H9 (cell line): Measurements from ENCODE around the gene ELFN2. TPM values are rescaled to one million over a fixed set of nuclear protein-coding genes. Genes with fewer than 3 reads are reported as not detected.

Source experiments
- DNase-seq: peaks from one replicate; pipeline ENCODE4 v3.0.0-alpha.2; 2017
- H2AFZ ChIP-seq: one replicate; pipeline ENCODE4 v1.6.1; 2013; ENCODE audit warnings: mild to moderate bottlenecking, low read length, control low read depth, moderate library complexity
- H2AK5ac ChIP-seq: 2 replicates; pipeline ENCODE4 v1.6.1; 2013; ENCODE audit warnings: low read length, control low read depth, mixed read lengths; ENCODE audit not compliant: insufficient read length
- H2BK120ac ChIP-seq: one replicate; pipeline ENCODE4 v1.6.1; 2013; ENCODE audit warnings: low read depth, mild to moderate bottlenecking, low read length, control low read depth, inconsistent platforms; ENCODE audit not compliant: poor library complexity, severe bottlenecking
- H2BK12ac ChIP-seq: 2 replicates; pipeline ENCODE4 v1.6.1; 2013; ENCODE audit warnings: low read length, control low read depth, mixed read lengths, low read depth; ENCODE audit not compliant: insufficient read length
- H2BK15ac ChIP-seq: 2 replicates; pipeline ENCODE4 v1.6.1; 2013; ENCODE audit warnings: low read depth, low read length, control low read depth
- H2BK20ac ChIP-seq: one replicate; pipeline ENCODE4 v1.6.1; 2013; ENCODE audit warnings: low read depth, mild to moderate bottlenecking, low read length, control low read depth, inconsistent platforms; ENCODE audit not compliant: poor library complexity, severe bottlenecking
- H2BK5ac ChIP-seq: 2 replicates; pipeline ENCODE4 v1.6.1; 2013; ENCODE audit warnings: low read length, control low read depth, mixed read lengths; ENCODE audit not compliant: insufficient read length
- H3K14ac ChIP-seq: 2 replicates; pipeline ENCODE4 v1.6.1; 2013; ENCODE audit warnings: low read length, control low read depth; ENCODE audit not compliant: insufficient read depth
- H3K18ac ChIP-seq: 2 replicates; pipeline ENCODE4 v1.6.1; 2013; ENCODE audit warnings: low read depth, mild to moderate bottlenecking, mixed read lengths, low read length, control low read depth; ENCODE audit not compliant: insufficient read length
- H3K23ac ChIP-seq: 2 replicates; pipeline ENCODE4 v1.6.1; 2013; ENCODE audit warnings: low read length, control low read depth, mixed read lengths, low read depth; ENCODE audit not compliant: insufficient read length
- H3K23me2 ChIP-seq: 2 replicates; pipeline ENCODE4 v1.6.1; 2013; ENCODE audit warnings: low read depth, mild to moderate bottlenecking, mixed read lengths, low read length, control low read depth; ENCODE audit not compliant: insufficient read length, poor library complexity, severe bottlenecking
- H3K27ac ChIP-seq: 2 replicates; pipeline ENCODE4 v1.5.1; 2013; ENCODE audit warnings: low read length, control low read depth, mixed read lengths, low read depth; ENCODE audit not compliant: insufficient read length
- H3K27me3 ChIP-seq: 2 replicates; pipeline ENCODE4 v1.6.1; 2013; ENCODE audit warnings: low read length, control low read depth, inconsistent platforms; ENCODE audit not compliant: insufficient read depth
- H3K4ac ChIP-seq: 2 replicates; pipeline ENCODE4 v1.6.1; 2013; ENCODE audit warnings: low read depth, mild to moderate bottlenecking, control low read depth, inconsistent platforms, low read length, moderate library complexity
- H3K4me1 ChIP-seq: 2 replicates; pipeline ENCODE4 v1.6.1; 2013; ENCODE audit warnings: low read length, control low read depth, inconsistent platforms; ENCODE audit not compliant: insufficient read depth
- H3K4me2 ChIP-seq: 2 replicates; pipeline ENCODE4 v1.6.1; 2013; ENCODE audit warnings: low read length, control low read depth, mixed read lengths; ENCODE audit not compliant: insufficient read length, insufficient read depth
- H3K56ac ChIP-seq: 2 replicates; pipeline ENCODE4 v1.6.1; 2013; ENCODE audit warnings: low read depth, mild to moderate bottlenecking, mixed read lengths, low read length, control low read depth; ENCODE audit not compliant: insufficient read length
- H3K79me1 ChIP-seq: 2 replicates; pipeline ENCODE4 v1.6.1; 2013; ENCODE audit warnings: low read depth, mild to moderate bottlenecking, moderate library complexity, low read length, control low read depth, inconsistent platforms; ENCODE audit not compliant: insufficient read depth, poor library complexity, severe bottlenecking
- H3K79me2 ChIP-seq: 2 replicates; pipeline ENCODE4 v1.6.1; 2013; ENCODE audit warnings: low read length, control low read depth, inconsistent platforms; ENCODE audit not compliant: insufficient read depth
- H3K9ac ChIP-seq: 2 replicates; pipeline ENCODE4 v1.6.1; 2013; ENCODE audit warnings: low read length, control low read depth, mixed read lengths; ENCODE audit not compliant: insufficient read length; ENCODE audit errors: extremely low read depth
- H3K9me3 ChIP-seq: one replicate; pipeline ENCODE4 v1.6.1; 2013; ENCODE audit warnings: low read depth, low read length, inconsistent platforms; ENCODE audit not compliant: control insufficient read depth
- H3T11ph ChIP-seq: one replicate; pipeline ENCODE4 v1.6.1; 2013; ENCODE audit warnings: mild to moderate bottlenecking, low read length, control low read depth, inconsistent platforms
- H4K20me1 ChIP-seq: one replicate; pipeline ENCODE4 v1.6.1; 2013; ENCODE audit not compliant: control insufficient read depth, insufficient read length, insufficient read depth
- H4K5ac ChIP-seq: 2 replicates; pipeline ENCODE4 v1.6.1; 2013; ENCODE audit warnings: low read depth, mild to moderate bottlenecking, mixed read lengths, low read length, control low read depth; ENCODE audit not compliant: insufficient read length
- H4K8ac ChIP-seq: replicated peaks from 2 replicates; pipeline ENCODE4 v1.6.1; 2013; ENCODE audit warnings: low read length, control low read depth, mixed read lengths, low read depth; ENCODE audit not compliant: insufficient read length
- H4K91ac ChIP-seq: 2 replicates; pipeline ENCODE4 v1.6.1; 2013; ENCODE audit warnings: low read depth, mild to moderate bottlenecking, moderate library complexity, mixed read lengths, low read length, control low read depth; ENCODE audit not compliant: insufficient read length
- H3K27ac Mint-ChIP-seq, 3 experiments: 2 replicates in 2 of 3; 3 replicates in 1 of 3; pipeline ENCODE4 v1.8.0; 2020 to 2021; ENCODE audit warnings: mixed read lengths in 3 of 3, mild to moderate bottlenecking in 1 of 3, moderate library complexity in 1 of 3
- H3K27me3 Mint-ChIP-seq: 2 replicates; pipeline ENCODE4 v1.8.0; 2021; ENCODE audit warnings: low read depth, mild to moderate bottlenecking, moderate library complexity, mixed read lengths
- H3K36me3 Mint-ChIP-seq, 3 experiments: 2 replicates in 2 of 3; 3 replicates in 1 of 3; pipeline ENCODE4 v1.8.0; 2020 to 2021; ENCODE audit warnings: low read depth in 3 of 3, mixed read lengths in 3 of 3; ENCODE audit not compliant: insufficient read depth in 1 of 3
- H3K4me1 Mint-ChIP-seq, 2 experiments: 2 replicates each; pipeline ENCODE4 v1.8.0; 2020; ENCODE audit warnings: mixed read lengths in 2 of 2
- H3K4me3 Mint-ChIP-seq, 2 experiments: 2 replicates in 1 of 2; 3 replicates in 1 of 2; pipeline ENCODE4 v1.8.0; 2020 to 2021; ENCODE audit warnings: mild to moderate bottlenecking in 2 of 2, mixed read lengths in 2 of 2, moderate library complexity in 1 of 2
- H3K9me3 Mint-ChIP-seq, 2 experiments: 2 replicates in 1 of 2; 3 replicates in 1 of 2; pipeline ENCODE4 v1.8.0; 2020; ENCODE audit warnings: mild to moderate bottlenecking in 2 of 2, mixed read lengths in 2 of 2, moderate library complexity in 1 of 2
- CTCF ChIP-seq: fragments of 200-600 bp; sonication (generic); conservative IDR thresholded peaks from 3 replicates; pipeline ENCODE4 v1.8.0; 2021; ENCODE audit warnings: antibody characterized with exemption, mild to moderate bottlenecking
- WGBS: extraction: QIAGEN DNeasy Blood & Tissue Kit; methylation state at CpG from one replicate; pipeline ENCODE4 v1.1.7; 2013; ENCODE audit warnings: missing lambda C conversion rate, low lambda C conversion rate, mixed read lengths; ENCODE audit not compliant: insufficient read length; ENCODE audit errors: extremely low coverage; 5-methylcytosine and 5-hydroxymethylcytosine counted together
- total RNA-seq: library from RNA; stranded (reverse); gene quantifications from 2 replicates; pipeline ENCODE4 v1.2.1, GENCODE V29; 2021

Gene ELFN2
- total RNA-seq, 1 experiment from 2014 or later = 0.70 TPM

DNA sequence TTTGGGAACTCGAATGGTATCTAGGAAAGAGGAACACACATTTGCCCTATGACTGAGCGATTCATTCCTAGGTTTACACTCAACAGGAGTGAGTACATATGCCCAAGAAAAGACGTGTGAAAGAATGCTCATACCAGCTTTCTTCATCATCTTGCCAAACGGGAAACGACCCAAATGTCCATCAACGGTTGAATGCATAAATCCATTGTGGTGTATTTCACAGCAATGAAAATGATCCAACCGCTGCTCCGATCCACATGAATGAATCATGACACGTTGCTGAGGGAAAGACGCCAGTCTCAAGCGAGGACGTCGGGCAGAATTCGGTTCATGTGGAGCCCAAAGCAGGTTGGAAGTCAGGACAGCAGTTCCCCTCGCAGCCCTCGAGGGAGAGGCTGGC is 73.4 kb downstream of the ELFN2 start:
- Histone ChIP-seq H3T11ph (no peak overlapping the region), H3K27me3 (no peaks in the 10 kb centered on the region), H2BK5ac (no peak overlapping the region), H3K23ac (no peak overlapping the region), H3K9me3 (no peaks in the 10 kb centered on the region), H2BK20ac (no peak overlapping the region), H3K18ac (no peak overlapping the region), H3K79me2 (no peaks in the 10 kb centered on the region), H4K8ac (no peak overlapping the region), H4K20me1 (no peaks in the 10 kb centered on the region), H3K56ac (no peak overlapping the region), H3K4ac (no peak overlapping the region), H3K23me2 (no peaks in the 10 kb centered on the region), H2AFZ (no peak overlapping the region), H3K4me2 (no peak overlapping the region), H3K4me1 (no peaks in the 10 kb centered on the region), H2BK12ac (no peak overlapping the region), H3K14ac (no peak overlapping the region), H4K5ac (no peak overlapping the region), H2AK5ac (no peak overlapping the region), H3K9ac (no peak overlapping the region), H2BK15ac (no peak overlapping the region), H3K27ac (no peak overlapping the region), H3K79me1 (no peaks in the 10 kb centered on the region), H4K91ac (no peak overlapping the region), H2BK120ac (no peak overlapping the region)
- Mint-ChIP-seq H3K27me3 (peaks cover 35% of the 10 kb centered on the region), H3K4me1 (peaks cover 7 to 30% of the 10 kb centered on the region in 2 experiments), H3K9me3 (no peaks in the 10 kb centered on the region; a peak in 1 of 5 replicates), H3K27ac (no peak overlapping the region), H3K4me3 (no peak overlapping the region), H3K36me3 (no peaks in the 10 kb centered on the region)
- WGBS = no CpG with 5 or more reads among the region's 16 CpGs
- DNase-seq = no peak
- no peak for TF ChIP-seq CTCF
